CD4-positive, alpha-beta T cell treated with Interleukin-15 for 4 hours (primary cell): ENCODE data around the gene MDP1.
"Not testable (repeated sequence)": the region's sequence is repeated elsewhere in the genome, so short reads cannot be mapped to it uniquely, and the experiment has no call there.

Source experiments
- DNase-seq: peaks from one replicate; pipeline ENCODE4 v3.0.0-alpha.2; 2020; ENCODE audit warnings: low spot score

Gene MDP1

GRCh38 chr14:24250354-24250753, 34.5 kb upstream of the MDP1 start:
- DNase-seq = no peak

- DNase-seq = no peak
Observed at GRCh38 chr14:24249230-24250021, 33.6 kb upstream of the MDP1 start.

- peak; percentile 23 for DNase-seq
Observed at GRCh38 chr14:24247422-24247821, 31.6 kb upstream of the MDP1 start.

- DNase-seq = peak; percentile 68
Observed at GRCh38 chr14:24246765-24247212, 30.9 kb upstream of the MDP1 start.

- DNase-seq = not testable (repeated sequence)
Observed at GRCh38 chr14:24245350-24245749, 29.5 kb upstream of the MDP1 start.

GRCh38 chr14:24243336-24243836, 27.5 kb upstream of the MDP1 start:
- no peak for DNase-seq

GRCh38 chr14:24241829-24242443, 26.1 kb upstream of the MDP1 start:
- peak; percentile 92 for DNase-seq

GRCh38 chr14:24240110-24240918, 24.4 kb upstream of the MDP1 start:
- no peak for DNase-seq

GRCh38 chr14:24238527-24239037, 22.7 kb upstream of the MDP1 start:
- DNase-seq = no peak

- DNase-seq = no peak
Observed at GRCh38 chr14:24238123-24238522, 22.3 kb upstream of the MDP1 start.

GRCh38 chr14:24237463-24237955, 21.6 kb upstream of the MDP1 start:
- DNase-seq = no peak

GRCh38 chr14:24236689-24237462, 21.0 kb upstream of the MDP1 start:
- DNase-seq = no peak

GRCh38 chr14:24235804-24236688, 20.2 kb upstream of the MDP1 start:
- no peak for DNase-seq

- no peak for DNase-seq
Observed at GRCh38 chr14:24234095-24235005, 18.5 kb upstream of the MDP1 start.

GRCh38 chr14:24233538-24233866, 17.6 kb upstream of the MDP1 start:
- no peak for DNase-seq

GRCh38 chr14:24232645-24233537, 17.0 kb upstream of the MDP1 start, which contains the start of gene GMPR2:
Gene GMPR2 (plus strand): TSS chr14:24232929. CDS start chr14:24233254, 325 bp downstream.
- DNase-seq = no peak

GRCh38 chr14:24232121-24232644, 16.3 kb upstream of the MDP1 start, which contains the start of gene NEDD8:
Gene NEDD8 (minus strand): TSS chr14:24232367. CDS start chr14:24232267, 100 bp downstream.
- DNase-seq = peak; percentile 87
